ENCODE data around the gene RPS24.
"Not testable (repeated sequence)": the region's sequence is repeated elsewhere in the genome, so short reads cannot be mapped to it uniquely, and the experiment has no call there.

The RPS24 gene

DNA sequence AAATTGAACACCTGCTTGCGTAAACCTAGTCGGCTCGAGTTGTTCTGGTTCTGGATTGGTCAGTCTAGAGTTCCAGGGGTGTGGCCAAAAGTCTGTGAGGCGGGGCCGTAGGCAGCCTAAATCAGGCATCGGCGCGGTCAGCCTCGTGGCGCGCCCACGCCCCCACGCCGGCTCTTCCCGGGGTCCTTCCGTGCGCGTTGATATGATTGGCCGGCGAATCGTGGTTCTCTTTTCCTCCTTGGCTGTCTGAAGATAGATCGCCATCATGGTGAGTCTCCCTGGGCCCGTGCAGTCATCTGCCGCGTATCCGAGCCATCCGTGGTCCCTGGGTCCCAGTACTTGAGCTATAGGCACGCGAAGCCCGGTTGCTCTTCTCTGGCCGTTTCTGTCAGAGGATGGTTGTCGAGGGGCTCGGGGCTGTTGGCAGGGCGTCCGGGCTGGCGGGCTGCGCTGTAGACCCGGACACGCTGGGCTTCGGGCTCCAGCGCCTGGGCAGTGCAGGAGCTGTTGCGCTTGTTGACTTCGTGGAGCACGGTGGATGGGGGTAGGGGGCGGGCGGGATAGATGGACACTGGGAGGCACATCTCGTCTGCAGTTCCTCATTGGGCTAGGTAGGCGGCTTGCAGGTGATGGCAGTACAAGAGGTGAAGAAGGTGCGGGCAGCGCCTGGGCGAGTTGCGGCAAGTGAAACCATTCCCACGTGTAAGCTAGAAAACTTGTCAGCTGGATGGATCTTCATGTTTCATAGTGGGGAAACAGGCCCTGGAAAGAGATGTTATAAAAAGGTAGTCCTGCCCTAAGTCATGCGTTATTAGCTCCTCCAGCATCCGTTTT, at the start of gene RPS24:
Gene RPS24, plus strand, starts transcription at position 227 of the 834 bp plus-strand sequence. Its CDS starts 39 bp downstream, at position 266.
- peak; percentile 78 for DNase-seq

DNA sequence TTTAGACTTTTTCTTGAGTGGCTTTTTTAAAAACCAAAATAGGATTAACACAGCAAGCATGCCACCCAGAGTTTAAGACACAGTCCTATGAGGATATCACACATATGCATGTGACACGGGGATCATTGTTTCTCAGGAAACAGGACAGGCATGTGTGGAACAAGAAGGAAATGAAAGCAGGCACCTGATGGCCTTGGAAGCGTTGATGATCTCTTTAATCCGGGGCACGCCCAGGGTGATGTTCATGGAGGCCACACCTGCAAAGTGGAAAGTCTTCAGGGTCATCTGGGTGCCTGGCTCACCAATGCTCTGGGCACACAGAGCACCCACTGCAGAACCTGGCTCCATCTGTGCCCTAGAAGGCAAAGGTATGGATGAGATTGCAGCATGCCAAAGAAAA, 48.7 kb upstream of the RPS24 start:
- DNase-seq: no peak

DNA sequence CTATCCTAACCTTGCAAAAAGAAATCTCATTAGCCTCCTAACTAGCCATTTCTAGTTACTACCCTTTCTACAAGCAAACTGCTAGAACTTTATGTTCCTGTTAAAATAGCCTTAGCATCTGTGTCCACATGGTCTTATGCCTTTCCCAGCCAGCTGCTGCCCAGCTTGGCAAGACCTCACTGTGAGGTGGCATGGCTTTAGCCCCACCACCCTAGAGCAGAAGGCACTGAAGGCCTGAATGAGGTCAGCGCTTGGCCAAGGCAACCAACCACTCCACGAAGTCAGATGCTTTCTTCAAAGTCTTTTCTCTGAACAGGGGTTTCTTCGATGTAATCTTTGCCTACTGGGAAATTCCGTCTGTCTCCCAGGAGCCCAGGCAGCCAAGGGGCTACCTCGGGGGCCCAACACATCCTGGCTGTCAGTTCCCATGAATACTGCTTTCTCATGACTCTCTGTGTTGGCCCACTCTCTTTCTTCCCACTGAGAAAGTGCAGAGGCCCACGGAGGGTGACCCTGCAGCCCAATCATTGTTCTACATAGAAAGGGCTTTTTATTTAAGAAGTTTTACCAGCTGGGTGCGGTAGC, 45.9 kb upstream of the RPS24 start:
- no peak for DNase-seq

DNA sequence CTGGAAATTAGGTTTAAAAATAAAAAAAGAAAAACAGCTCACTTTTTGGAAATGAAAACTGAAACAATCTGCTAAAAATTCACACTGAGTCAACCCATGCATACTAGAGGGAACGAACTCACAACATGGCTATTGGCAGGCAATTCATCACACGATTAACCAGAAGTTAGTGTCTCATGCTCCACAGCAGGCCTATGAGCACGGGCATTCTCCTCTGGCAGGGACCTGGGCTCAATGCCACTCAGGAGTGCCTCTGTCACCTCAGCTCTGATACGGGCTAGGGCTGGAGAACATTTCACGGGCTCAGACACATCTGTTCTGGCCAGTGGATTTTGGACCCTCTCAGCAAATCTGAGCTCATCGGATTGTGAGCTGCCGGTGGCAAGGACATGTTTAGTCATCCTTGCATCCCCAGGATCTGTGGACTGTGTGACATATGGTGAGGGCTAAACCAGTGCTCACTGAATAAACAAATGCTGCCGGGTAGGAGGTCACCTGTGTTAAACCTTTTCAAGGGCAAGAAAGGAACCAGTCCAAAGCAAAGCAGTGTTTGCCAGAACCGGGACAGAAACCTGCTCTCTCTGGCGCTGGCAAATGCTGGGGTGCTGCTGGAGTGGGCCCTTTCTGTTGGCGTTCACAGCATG, 44.5 kb upstream of the RPS24 start:
- DNase-seq: no peak

DNA sequence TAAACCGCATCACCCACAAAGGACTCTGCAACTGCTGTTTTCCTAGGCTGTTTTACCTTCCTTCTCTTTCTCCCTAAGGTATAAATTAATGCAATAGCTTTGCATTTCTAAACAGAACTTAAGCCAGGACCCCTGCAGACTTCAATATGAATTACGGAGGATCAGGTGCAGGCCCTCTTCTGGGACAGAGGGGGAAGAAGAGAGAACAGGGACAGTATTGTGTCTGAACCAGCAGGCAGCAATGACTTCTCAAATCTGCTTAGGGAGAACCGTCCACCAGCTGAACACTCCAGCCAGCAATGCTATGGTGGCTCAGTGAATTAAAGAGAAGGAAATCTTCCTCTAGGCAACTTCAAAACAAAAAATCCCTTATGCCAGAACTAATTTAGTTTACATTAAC, 40.0 kb upstream of the RPS24 start:
- no peak for DNase-seq

DNA sequence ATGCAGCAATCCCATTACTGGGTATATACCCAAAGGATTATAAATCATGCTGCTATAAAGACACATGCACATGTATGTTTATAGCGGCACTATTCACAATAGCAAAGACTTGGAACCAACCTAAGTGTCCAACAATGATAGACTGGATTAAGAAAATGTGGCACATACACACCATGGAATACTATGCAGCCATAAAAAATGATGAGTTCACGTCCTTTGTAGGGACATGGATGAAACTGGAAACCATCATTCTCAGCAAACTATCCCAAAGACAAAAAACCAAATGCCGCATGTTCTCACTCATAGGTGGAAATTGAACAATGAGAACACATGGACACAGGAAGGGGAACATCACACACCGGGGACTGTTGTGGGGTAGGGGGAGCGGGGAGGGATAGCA, 34.9 kb upstream of the RPS24 start:
- DNase-seq: not testable (repeated sequence)

DNA sequence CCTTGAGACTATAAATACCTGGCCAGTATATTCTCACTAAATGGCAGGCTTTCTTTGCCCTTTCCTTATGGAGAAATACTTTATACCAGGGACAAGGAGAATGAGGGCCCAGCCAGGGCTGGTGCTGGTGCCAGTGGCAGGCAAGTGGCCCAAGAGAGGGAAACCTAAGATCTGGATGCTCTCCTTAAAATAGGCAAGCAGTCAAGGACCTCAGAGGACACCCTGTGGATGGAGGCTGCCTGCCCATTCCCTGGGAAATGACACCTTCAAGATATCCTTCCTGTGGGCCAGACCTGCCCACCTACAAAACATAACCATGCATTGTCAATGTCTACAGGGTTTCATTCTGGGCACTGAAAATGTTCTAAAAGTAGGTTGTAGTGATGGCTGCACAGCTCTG, 33.5 kb upstream of the RPS24 start:
- DNase-seq: no peak

DNA sequence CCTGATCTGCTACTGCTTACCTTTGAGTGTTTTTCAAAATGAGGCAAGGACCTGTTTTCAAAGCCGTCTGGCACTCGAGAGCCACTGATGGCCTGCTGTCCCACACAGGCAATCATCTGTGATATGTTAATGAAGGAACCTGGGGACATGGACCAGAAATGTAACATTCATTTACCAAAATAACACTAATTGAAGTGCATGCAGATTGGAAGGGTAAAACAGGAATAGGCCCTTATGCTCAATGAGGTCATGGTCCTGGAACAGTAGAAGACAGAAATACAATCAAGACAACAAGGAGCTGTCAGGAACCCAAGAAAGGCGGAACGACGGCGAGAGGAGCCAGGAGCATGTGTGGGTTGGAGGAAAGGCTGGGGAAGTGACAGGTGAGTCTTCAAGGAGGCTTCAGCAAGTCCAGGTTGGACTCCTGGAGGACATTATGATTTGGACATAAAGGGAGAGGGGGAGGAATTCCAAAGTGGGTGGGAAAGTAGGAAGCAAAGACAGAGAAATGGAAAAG, 32.6 kb upstream of the RPS24 start:
- DNase-seq: no peak

DNA sequence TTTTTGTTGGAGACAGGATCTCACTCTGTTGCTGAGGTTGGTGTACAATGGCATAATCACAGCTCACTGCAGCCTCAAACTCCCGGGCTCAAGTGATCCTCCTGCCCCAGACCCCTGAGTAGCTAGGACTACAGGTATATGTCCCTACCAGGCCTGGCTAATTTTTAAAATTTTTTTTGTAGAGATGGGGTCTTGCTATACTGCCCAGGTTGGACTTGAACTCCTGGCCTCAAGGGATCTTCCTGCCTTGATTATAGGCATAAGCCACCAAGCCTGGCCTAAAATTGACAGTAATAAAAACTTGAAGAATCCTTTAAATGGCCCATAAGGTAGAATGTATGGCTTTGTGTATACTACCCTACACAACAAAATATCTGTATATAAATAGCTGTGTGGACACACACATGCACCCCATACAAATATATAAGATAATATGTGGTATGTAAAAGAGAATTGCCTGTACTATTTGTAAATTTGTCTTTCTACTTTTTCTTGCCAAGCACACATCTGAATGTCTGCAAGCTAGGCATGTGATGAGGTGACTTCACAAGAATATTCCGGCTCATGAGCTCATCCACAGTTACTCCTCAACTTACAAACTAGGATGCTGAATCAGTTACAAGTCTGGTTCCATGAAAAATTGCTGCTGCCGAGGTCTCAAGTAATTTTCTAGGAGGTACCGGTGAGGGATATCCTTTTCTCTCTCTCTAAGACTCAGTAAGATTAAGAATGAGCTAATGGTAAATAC, 30.9 kb upstream of the RPS24 start:
- no peak for DNase-seq

DNA sequence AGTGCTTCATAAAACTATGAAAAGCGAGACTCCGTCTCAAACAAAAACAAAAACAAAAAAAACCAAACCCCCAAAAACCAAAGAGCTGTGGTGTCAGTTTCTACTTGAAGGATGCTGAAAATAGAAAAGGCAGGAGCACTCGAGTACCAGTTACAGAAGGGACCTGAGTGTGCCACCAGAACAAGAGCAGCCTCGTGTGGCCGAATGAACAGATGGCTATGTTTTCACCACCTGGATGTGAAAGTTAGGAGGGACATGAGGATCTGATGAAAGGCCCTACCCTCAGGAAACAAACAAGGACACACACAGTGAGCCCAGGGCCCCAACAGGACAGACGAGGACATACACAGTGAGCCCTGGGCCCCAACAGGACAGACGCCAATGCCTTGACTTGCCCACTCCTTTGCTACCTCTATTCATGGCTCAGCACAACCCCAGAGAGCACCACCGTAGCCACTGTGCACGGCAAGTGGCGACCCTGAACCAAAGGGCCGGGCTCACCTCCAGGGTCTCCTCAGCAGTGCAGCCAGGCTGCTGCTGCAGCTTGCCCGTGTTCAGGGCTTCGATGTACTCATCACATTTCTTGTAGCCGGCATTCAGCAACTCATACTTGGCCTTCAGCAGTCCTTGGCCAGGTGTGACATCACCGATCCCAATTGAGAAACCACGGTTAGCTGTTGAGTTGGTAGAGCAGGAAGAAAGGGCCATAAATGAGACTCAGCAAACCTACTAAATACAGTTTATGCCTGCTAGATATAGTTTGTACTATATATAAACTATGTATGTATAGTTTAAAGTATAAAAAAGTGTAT, 29.2 kb upstream of the RPS24 start:
- DNase-seq: no peak

DNA sequence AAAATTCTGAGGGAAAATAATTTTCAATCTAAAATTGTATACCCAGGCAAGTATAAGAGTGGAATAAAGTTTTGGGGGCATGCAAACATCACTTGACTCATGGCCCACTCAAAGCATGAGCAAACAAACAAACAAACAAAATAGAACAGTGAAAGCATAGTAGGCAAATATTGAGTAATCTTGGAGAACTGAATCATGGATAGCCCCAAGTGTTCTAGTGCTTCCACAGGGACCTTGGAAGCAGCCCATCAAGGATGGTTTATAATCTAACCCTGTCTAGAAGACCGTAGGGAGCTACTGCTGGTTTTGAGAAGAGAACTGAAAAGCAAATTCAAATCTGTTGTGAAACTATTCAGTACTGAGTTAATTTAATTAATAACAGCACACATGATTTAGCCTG, 26.5 kb upstream of the RPS24 start:
- DNase-seq: no peak

DNA sequence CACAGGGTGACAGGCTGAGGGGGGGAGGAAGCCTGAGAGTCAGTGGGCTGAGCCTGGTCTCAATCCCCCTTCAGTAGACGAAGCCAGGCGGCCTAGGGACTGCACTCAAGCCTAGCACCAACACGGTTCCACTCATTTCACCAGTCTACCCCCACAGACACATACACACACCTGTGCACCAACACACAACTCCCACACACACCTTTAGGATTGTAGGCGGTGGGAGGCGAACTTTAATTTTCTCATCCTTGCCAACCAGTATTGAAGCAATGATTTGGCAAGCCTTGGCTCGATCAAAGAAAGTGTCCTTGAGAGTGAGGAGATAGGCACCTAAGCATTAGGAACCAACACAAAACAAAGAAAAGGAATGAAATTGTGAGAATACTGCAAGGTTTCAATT, 24.0 kb upstream of the RPS24 start:
- DNase-seq: no peak

DNA sequence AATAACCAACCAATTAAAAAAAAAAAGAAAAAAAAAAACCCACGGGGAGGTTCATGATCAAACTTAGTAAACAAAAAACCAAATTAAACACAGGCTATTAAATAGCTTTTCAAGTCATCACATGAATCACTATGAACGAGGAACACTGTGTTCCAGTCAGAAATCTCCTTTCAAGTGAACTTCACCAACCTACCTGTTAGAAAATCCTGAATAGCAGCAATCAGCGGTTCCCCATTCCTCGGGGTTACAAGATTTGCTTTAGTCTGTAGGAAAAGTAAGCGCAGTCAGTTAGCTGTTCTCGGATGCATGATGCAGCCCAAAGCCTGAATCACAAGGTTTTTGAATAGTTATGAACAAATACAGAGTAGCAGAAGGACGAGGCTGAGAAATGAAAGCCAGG, 23.4 kb upstream of the RPS24 start:
- no peak for DNase-seq

DNA sequence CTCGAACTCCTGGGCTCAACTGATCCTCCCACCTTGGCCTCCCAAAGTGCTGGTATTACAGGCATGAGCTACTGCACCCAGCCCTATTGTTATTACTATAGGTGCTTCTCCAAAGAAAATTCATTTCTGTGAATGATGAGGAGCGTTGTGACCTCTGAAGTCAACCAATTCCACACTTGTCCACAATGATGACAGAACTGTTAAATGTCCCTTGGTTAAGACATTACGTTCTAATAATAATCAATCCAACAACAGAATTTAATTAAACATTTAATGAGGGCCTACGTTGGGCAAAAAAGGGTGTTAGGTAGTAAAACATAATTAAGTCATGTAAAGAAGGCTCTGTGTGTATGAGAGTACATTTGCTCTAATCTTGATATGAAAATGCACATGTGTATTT, 22.6 kb upstream of the RPS24 start:
- no peak for DNase-seq

DNA sequence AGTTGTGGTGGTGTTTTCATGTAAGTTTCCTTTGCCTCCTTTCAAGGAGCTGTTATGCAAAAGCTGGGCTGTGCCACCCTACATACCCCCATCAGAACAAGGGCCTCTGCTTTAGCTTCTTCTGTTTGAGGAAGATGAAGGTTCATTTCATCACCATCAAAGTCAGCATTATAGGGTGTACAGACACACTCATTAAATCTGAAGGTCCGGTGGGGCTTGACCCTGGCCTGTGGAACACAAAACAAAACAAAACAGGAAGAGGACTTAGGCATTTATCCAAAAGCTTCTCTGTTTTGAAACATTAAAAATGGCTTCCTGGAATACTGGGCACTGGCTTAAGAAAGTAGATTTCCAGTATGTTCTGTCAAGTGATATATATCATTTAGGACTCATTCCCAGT, 20.1 kb upstream of the RPS24 start:
- DNase-seq: no peak

DNA sequence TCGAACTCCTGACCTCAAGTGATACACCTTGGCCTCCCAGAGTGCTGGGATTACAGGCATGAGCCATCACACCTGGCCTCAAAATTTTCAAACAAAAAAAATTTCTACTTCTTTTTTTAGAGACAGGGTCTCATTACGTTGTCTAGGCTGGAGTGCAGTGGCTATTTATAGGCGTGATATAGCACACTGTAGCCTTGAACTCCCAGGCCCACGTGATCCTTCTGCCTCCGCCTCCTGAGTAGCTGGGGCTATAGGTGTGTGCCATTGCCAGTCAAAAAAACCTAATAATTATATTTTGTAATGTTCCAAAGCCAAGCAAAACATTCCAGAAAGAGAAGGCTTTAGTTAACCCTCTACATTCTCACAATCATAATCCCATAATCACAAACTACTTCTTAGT, 18.1 kb upstream of the RPS24 start:
- DNase-seq: no peak

DNA sequence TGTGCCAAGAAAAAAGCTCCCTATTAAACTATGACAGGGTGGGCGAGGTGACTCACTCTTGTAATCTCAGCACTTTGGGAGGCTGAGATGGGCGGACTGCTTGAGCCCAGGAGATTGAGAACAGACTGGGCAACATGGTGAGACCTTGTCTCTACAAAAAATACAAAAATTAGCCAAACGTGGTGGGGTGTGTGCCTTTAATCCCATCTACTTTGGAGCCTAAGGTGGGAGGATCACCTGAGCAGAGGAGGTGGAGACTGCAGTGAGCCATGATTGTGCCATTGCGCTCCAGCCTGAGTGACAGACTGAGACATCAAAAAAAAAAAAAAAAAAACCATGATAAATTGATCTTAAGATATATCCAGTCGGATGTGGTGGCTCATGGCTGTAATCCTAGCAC, 15.8 kb upstream of the RPS24 start:
- DNase-seq: no peak

DNA sequence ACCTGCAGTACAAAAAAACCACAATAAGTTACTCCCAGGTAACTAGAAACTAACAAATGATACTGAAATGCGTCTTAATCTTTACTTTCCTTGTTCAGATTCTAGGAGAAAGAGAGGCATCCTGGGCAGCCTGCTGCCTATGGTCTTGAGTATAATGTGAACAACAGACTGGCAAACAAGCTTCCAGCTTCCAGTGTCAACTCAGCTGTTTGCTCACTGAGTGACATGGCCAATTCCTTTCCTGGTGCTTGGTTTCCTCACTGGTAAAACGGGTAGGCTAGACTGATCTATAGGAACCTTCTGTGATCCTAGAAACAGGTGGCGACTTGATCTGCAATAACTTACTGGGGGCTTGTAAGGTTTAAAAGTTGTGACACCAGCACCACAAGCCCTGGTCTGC, 14.4 kb upstream of the RPS24 start:
- no peak for DNase-seq

DNA sequence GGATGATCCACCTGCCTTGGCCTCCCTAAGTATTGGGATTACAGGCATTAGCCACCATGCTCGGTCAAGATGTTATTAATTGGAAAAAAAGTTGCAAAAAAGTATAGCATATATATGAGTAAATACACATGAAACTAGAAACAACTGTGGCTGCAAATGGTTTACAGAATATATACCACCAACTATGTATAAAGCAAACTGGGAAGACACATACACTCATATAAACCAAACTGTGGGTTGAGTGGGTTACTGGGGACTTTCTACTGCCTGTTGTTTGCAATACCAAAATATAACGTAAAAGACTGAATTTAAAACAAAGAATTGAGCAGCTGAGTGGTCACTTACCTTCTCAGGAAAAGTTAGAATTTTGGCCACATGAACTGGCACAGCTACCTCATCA, 12.5 kb upstream of the RPS24 start:
- no peak for DNase-seq

DNA sequence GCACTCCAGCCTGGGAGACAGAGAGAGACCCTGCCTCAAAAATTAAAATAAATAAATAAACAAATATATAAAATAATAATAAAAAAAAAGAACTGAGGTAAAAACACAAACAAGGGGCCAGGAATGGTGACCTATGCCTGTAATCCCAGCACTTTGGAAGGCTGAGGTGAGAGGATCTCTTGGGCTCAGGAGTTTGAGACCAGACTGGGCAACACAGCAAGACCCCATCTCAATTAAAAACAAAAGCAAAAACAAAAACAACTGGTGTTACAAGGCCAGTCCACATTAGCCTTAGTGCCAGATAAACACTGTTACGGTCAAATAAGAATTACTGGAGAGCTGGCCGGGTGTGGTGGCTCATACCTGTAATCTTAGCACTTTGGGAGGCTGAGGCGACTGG, 9.9 kb upstream of the RPS24 start:
- no peak for DNase-seq

DNA sequence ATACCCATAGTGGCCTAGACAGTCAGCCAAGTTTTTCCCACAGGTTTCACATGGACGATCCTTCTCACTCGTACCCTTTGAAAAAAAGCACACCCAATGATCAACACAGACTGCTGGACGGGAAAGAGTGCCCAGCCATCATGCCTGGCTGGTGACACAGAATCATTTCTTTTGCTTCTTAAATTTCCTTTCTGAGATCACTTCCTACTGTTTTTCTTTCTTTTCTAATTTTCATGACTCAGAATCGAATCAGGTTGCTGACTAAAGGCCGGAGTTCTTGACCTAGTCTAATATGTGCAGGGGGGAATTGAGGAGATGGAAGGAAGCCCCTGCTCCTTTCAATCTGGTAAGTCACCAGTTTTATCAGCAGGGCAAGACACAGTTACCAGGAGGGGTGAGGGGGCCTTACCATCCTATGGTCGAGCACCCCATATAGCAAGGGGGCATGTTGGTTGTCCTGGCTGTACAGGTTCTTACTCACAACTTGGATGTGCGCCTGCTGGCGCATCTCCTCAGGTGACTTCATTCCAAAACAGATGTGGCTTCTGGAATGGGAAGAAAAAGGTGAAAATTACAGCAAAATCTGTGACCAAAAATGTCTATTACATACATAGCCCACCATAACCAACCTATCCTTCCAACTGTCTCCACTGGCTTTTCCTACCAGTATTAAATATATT, 7.8 kb upstream of the RPS24 start:
- no peak for DNase-seq
